Measurements from ENCODE around the gene SERINC5.
A peak's percentile ranks its signal among the peaks of the same experiment; 100 is the strongest.

The SERINC5 gene

GRCh38 chr5:80238778-80239679 is 16.8 kb downstream of the SERINC5 start:
- DNase-seq (ENCODE audit: low read depth): peak; percentile 74
- no peak overlapping the region for H3K4me3 ChIP-seq (ENCODE audit: control insufficient read depth, low read depth, low read length)
- TF ChIP-seq CTCF (conservative IDR thresholded peaks at IDR 0.05; ENCODE audit: control insufficient read depth, insufficient read depth, low read depth, low read length): no peak

DNA sequence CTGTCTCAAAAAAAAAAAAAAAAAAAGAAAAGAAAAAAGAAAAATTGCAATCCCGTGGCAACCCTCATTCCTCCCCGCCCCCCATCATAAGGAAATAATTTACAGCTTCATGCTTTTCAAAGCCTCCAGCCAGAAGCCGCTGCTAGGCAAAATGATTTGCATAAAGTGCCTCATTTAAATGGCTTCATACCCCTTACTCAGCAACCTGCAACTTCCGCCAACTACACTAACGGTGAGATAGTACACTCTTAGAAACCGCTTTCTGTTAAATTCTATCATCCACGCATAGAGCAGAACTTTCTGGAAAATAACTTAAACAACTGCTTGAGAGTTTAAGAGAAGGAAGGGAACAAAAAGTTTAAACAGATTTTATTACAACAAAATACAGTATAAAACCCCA is 17.8 kb downstream of the SERINC5 start:
- no peak for DNase-seq (ENCODE audit: low read depth)
- no peak for TF ChIP-seq CTCF (conservative IDR thresholded peaks at IDR 0.05; ENCODE audit: control insufficient read depth, insufficient read depth, low read depth, low read length)

GRCh38 chr5:80237243-80237642 is 18.6 kb downstream of the SERINC5 start:
- no peak for TF ChIP-seq CTCF (conservative IDR thresholded peaks at IDR 0.05; ENCODE audit: control insufficient read depth, insufficient read depth, low read depth, low read length)
- no peak overlapping the region for H3K4me3 ChIP-seq (ENCODE audit: control insufficient read depth, low read depth, low read length)
- DNase-seq (ENCODE audit: low read depth): no peak

More for the DNA sequence above, 17.8 kb downstream of the SERINC5 start:
- H3K4me3 ChIP-seq (ENCODE audit: control insufficient read depth, low read depth, low read length): no peak overlapping the region

DNA sequence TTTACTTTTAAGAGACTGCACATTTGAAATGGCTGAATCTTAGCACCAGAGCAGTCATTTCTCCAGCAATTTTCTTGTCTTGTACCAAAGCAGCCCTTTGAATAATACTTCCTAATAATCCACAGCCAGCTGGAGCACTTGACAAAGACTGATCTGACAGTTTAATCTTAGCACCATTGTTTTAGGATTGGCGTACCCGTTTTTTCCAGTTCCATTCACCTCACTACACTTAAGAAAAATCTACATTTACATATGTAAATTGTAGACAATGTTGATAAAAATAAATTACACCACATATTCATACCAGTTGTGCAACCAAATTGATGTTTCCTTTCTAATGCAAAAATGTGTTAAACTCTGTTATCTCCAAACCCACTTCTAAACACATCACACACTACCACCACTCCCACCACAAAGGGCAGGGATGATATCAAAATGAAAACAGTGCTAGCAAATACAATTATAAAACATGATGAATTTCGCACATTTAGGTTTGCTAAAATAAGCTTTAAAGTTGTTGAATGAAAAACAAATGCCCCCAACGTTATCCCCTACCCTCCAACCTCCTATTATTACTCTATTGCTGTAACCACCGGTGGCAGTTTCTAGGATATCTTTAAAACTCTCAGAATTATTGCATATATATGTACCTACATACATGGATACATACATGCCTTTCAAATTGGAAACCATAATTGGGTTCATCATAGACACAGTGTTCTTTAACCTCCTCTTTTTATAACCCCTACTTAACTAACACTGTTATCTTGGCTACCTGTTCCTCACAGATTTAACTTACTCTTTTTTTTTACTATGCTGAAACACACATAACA is 21.5 kb downstream of the SERINC5 start:
- no peak for DNase-seq (ENCODE audit: low read depth)
- H3K4me3 ChIP-seq (ENCODE audit: control insufficient read depth, low read depth, low read length): no peak overlapping the region
- TF ChIP-seq CTCF (conservative IDR thresholded peaks at IDR 0.05; ENCODE audit: control insufficient read depth, insufficient read depth, low read depth, low read length): no peak

DNA sequence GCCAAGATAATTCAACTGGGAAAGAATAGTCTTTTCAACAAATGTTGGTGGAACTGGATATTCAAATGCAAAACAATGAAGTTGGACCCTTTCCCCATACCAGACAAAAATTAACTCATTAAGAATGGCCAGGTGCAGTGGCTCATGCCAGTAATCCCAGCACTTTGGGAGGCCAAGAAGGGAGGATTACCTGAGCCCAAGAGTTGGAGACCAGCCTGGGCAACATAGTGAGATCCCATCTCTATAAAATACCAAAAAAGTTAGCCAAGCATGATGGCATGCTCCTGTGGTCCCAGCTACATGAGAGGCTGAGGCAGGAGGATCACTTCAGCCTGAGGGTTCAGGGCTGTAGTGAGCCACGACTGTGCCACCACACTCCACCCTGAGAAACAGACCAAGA is 24.2 kb downstream of the SERINC5 start:
- TF ChIP-seq CTCF (conservative IDR thresholded peaks at IDR 0.05; ENCODE audit: control insufficient read depth, insufficient read depth, low read depth, low read length): no peak
- no peak for DNase-seq (ENCODE audit: low read depth)
- H3K4me3 ChIP-seq (ENCODE audit: control insufficient read depth, low read depth, low read length): no peak overlapping the region

DNA sequence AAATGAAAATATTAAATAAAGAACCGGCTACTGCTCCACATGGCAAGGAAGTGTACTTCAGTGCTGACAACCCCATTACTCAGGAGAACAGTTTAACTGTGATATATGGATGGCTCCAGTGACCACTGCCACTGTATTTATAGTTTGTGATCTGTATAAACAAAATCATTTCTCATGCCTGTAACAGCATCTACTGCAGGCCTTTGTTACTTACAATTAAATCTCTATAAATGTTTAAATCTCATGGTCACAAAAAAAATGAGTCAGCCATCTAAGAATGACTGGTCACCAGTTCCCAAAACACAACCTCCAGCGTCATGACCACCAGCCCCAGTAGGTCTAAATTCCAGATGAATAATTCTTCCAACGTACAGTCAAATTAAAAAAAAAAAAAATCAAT is 24.6 kb downstream of the SERINC5 start:
- no peak for TF ChIP-seq CTCF (conservative IDR thresholded peaks at IDR 0.05; ENCODE audit: control insufficient read depth, insufficient read depth, low read depth, low read length)
- no peak overlapping the region for H3K4me3 ChIP-seq (ENCODE audit: control insufficient read depth, low read depth, low read length)
- peak; percentile 86 for DNase-seq (ENCODE audit: low read depth)
